HEK293T (cell line): ENCODE measurements around the gene HDAC10.
A peak's percentile ranks its signal among the peaks of the same experiment; 100 is the strongest.

ENCODE experiments used
- CTCF ChIA-PET: fragments of 350-600 bp; formaldehyde crosslinking; extraction: SDS; loops from one replicate; lab custom pipeline; 2021; ENCODE audit warnings: antibody characterized with exemption, inconsistent platforms; lab: Yijun Ruan, JAX
- POLR2A ChIA-PET: fragments of 350-600 bp; formaldehyde crosslinking; extraction: SDS; loops from one replicate; lab custom pipeline; 2020; ENCODE audit warnings: antibody characterized with exemption, inconsistent platforms; lab: Yijun Ruan, JAX
- DNase-seq: peaks from one replicate; pipeline ENCODE4 v3.0.0; 2012; ENCODE audit warnings: mixed read lengths; ENCODE audit errors: extremely low spot score
- ARNT ChIP-seq: fragments of 450-650 bp; IDR thresholded peaks from 2 replicates; pipeline ENCODE4 v1.6.1; 2017; ENCODE audit warnings: mild to moderate bottlenecking
- BHLHE40 ChIP-seq: fragments of 450-650 bp; IDR thresholded peaks from 2 replicates; pipeline ENCODE4 v1.6.1; 2016; ENCODE audit warnings: mild to moderate bottlenecking, moderate library complexity, borderline replicate concordance
- CTBP1 ChIP-seq: fragments of 450-650 bp; IDR thresholded peaks from 2 replicates; pipeline ENCODE4 v1.6.1; 2016; ENCODE audit warnings: borderline replicate concordance
- ELF4 ChIP-seq: fragments of 450-650 bp; IDR thresholded peaks from 2 replicates; pipeline ENCODE4 v1.6.1; 2017; ENCODE audit warnings: antibody characterized with exemption
- FOXA1 ChIP-seq: fragments of 450-650 bp; IDR thresholded peaks from 2 replicates; pipeline ENCODE4 v1.6.1; 2016; ENCODE audit warnings: mild to moderate bottlenecking
- FOXK2 ChIP-seq: fragments of 450-650 bp; IDR thresholded peaks from 2 replicates; pipeline ENCODE4 v1.6.1; 2016; ENCODE audit warnings: mild to moderate bottlenecking
- FOXM1 ChIP-seq: fragments of 450-650 bp; IDR thresholded peaks from 2 replicates; pipeline ENCODE4 v1.6.1; 2017; ENCODE audit warnings: mild to moderate bottlenecking, borderline replicate concordance
- HDGF ChIP-seq: fragments of 450-650 bp; IDR thresholded peaks from 2 replicates; pipeline ENCODE4 v1.6.1; 2017; ENCODE audit warnings: antibody characterized with exemption, borderline replicate concordance
- L3MBTL2 ChIP-seq: fragments of 450-650 bp; conservative IDR thresholded peaks from 2 replicates; pipeline ENCODE4 v1.6.1; 2016; ENCODE audit warnings: mild to moderate bottlenecking
- LEF1 ChIP-seq: fragments of 450-650 bp; IDR thresholded peaks from 2 replicates; pipeline ENCODE4 v1.6.1; 2017; ENCODE audit warnings: mild to moderate bottlenecking, borderline replicate concordance
- NFRKB ChIP-seq: fragments of 450-650 bp; IDR thresholded peaks from 2 replicates; pipeline ENCODE4 v1.6.1; 2016; ENCODE audit warnings: mild to moderate bottlenecking, moderate library complexity
- SP1 ChIP-seq: fragments of 450-650 bp; IDR thresholded peaks from 2 replicates; pipeline ENCODE4 v1.6.1; 2017
- SUZ12 ChIP-seq: fragments of 450-650 bp; IDR thresholded peaks from 2 replicates; pipeline ENCODE4 v1.6.1; 2016; ENCODE audit warnings: mild to moderate bottlenecking
- TARDBP ChIP-seq: fragments of 450-650 bp; IDR thresholded peaks from 2 replicates; pipeline ENCODE4 v1.6.1; 2016
- ZNF384 ChIP-seq: fragments of 450-650 bp; IDR thresholded peaks from 2 replicates; pipeline ENCODE4 v1.6.1; 2016
- TF ChIP-seq, protein P1 (sequence below): fragments of 450-650 bp; IDR thresholded peaks from 2 replicates; pipeline ENCODE4 v1.6.1; 2016

The HDAC10 gene

DNA sequence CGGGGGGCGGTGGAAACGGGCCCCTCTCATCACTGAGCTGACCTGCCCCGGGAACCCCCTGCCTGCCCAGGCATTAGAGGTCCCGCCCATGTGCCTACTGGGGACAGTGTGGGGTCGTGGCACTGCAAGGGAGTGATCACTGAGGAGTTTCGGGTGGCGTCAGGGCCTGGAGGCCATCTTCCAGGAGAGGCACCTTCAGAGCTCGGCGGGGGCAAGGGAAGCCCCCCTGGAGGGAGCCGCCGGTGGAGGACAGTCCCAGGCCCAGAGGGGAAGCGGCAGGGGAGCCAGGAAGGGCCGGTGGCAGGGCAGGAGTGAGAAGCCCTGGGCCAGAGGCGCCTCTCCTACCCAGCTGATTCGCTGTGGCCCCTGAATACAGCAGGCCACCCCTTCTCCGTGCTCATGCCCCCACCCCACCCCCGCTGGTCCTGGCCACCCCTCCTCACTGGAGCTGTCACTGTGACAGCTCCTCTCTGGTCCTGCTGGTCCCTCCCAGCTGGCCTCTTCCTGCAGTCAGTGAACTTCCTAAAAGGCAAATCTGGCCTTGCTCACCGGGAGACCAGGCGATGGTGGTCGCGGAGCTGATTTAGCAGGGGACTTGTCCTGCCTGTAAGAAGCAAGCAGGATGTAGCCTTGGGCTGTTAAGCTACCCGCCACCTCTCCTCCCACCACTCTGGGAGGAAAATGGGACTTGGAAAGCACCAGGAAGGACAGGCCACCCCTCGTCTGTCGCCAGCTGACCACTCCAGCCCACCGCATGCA lies 21.2 kb upstream of the HDAC10 start:
- TF ChIP-seq SP1 (no peak), CTBP1 (no peak), BHLHE40 (no peak), NFRKB (no peak), FOXA1 (no peak), FOXM1 (no peak), TARDBP (no peak), L3MBTL2 (no peak), SUZ12 (no peak), LEF1 (no peak), ZNF384 (no peak), HDGF (no peak), ARNT (no peak), FOXK2 (no peak), ELF4 (no peak)
- TF ChIP-seq, protein P1, sequence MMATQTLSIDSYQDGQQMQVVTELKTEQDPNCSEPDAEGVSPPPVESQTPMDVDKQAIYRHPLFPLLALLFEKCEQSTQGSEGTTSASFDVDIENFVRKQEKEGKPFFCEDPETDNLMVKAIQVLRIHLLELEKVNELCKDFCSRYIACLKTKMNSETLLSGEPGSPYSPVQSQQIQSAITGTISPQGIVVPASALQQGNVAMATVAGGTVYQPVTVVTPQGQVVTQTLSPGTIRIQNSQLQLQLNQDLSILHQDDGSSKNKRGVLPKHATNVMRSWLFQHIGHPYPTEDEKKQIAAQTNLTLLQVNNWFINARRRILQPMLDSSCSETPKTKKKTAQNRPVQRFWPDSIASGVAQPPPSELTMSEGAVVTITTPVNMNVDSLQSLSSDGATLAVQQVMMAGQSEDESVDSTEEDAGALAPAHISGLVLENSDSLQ = no peak
- ChIA-PET CTCF (interaction anchor here (0.5 to 1.7 kb wide), 10 partner anchors 9 to 70 kb away, joined by 3 to 6 read pairs (median 4); partner anchors contain the start of gene HDAC10), POLR2A (interaction anchor here (1.0 to 2.0 kb wide), 11 partner anchors 9 to 253 kb away, joined by 3 to 9 read pairs (median 4); partner anchors contain the start of genes HDAC10, MAPK12, PLXNB2 and SCO2)
- DNase-seq = no peak

DNA sequence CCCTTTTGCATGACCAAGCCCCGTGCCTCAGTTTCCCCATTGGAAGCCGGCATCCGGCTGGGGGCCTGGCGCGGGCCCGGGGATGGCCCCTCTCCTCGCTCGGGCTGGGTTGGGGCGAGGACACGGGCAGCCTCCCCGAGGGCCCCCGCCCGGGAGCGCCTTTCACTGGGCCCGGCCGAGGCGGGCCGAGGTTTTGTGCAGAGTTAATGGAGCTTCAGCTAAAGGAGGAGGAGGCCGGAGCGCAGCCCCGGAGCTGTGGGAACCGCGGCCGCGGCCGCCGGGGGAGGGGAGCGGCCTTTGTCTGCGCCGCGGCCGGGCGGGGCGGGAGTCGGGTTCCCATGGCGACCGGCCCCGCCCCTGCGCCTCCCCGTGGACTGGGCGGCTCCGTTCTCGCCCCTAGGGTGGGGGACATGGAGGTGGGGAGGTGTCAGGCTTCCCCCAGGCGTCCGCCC lies 20.5 kb upstream of the HDAC10 start:
- ChIA-PET POLR2A (interaction anchor here (1.1 to 2.0 kb wide), 9 partner anchors 8 to 254 kb away, joined by 3 to 9 read pairs (median 4); partner anchors contain the start of genes HDAC10, PLXNB2 and SCO2), CTCF (interaction anchor here (0.8 to 1.7 kb wide), 4 partner anchors 8 to 70 kb away, joined by 4 read pairs; no protein-coding TSS in a partner anchor)
- TF ChIP-seq NFRKB = no peak
- TF ChIP-seq TARDBP = no peak
- TF ChIP-seq SP1 = no peak
- TF ChIP-seq CTBP1 = no peak
- no peak for TF ChIP-seq SUZ12
- TF ChIP-seq HDGF = no peak
- no peak for TF ChIP-seq L3MBTL2
- TF ChIP-seq BHLHE40 = no peak
- TF ChIP-seq, protein P1 = no peak
- TF ChIP-seq FOXA1 = no peak
- DNase-seq = peak; percentile 81

DNA sequence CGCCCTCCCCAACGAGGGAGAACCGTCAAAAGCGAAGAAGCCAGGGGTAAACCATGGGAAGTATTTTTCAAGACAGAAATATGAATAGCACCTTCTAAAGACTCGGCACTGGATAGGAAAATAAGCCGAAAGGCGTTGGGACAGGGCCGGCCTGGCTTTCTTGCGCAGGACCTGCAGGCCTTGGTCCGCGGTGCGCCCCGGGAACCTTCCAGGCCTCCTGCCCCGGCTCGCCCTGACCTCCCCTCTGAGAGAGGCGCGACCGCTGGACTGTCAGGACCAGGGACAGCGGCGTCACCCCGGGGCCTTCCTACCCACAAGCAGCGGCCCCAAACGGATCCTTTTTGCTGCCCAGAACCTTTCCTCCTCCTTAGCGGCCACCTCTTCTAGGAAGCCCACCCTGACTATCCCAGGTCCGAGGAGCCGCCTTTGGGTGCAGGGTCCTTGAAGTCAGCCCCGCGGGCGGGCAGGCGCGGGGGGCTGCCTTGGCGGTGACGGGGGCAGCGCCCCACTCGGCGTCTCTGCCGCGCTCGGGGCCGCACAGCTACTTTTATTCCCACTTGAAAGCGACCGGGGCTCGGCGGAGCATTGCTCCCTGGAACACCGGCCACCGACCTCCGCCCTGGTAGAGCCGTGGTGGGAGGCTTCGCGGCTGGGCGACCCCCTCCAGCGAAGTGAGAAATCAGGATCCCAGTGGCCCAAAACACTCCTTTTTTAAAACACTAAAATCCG lies 19.8 kb upstream of the HDAC10 start:
- DNase-seq = peak; percentile 37
- ChIA-PET POLR2A (interaction anchor here (1.3 to 1.7 kb wide), 2 partner anchors 7 to 57 kb away, joined by 3 to 5 read pairs; no protein-coding TSS in a partner anchor), CTCF (interaction anchor here (0.9 to 1.7 kb wide), 3 partner anchors 8 to 71 kb away, joined by 4 read pairs; no protein-coding TSS in a partner anchor)
- no peak for TF ChIP-seq LEF1
- no peak for TF ChIP-seq CTBP1
- no peak for TF ChIP-seq FOXM1

DNA sequence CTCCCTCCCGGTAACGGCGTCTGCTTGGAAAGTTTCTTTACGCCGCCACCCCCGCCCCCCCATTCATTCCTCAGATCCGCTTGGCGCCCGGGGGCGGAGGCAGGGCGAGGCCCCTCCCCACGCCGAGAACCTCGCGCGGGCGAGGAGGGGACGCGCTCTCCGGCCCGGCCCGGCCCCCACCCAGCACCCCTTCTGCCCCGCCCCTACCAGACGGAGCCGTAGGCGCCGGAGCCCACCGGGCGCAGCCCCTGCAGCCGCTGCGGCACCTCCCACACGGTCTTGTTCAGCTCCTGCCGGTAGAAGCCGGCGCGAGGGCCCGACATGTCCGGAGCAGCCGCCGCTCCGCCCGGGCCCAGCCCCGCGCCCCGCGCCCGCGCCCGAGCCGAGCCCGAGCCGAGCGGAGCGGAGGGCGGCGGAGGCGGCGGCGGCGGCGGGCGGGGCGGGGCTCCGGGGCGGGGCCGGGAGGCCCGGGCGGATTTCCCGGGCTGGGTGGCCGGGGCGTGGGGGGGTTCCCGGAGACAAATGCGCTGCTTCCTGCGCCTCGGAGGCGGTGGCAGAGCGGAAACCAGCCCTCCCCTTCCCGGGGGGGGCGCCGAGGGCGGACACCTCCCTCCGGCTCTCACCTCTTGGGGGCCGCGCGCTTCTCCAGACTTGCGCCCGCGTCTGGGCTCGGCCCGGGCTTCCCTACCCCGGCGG lies 19.1 kb upstream of the HDAC10 start, which contains the start of gene MAPK11:
Gene MAPK11 (minus strand): TSS at position 411 of the 696 bp plus-strand sequence. CDS start 88 bp downstream, at position 323.
- CTCF ChIA-PET = no interaction called here
- no peak for DNase-seq
- POLR2A ChIA-PET = no interaction called here
- TF ChIP-seq HDGF = no peak
- TF ChIP-seq TARDBP = no peak

DNA sequence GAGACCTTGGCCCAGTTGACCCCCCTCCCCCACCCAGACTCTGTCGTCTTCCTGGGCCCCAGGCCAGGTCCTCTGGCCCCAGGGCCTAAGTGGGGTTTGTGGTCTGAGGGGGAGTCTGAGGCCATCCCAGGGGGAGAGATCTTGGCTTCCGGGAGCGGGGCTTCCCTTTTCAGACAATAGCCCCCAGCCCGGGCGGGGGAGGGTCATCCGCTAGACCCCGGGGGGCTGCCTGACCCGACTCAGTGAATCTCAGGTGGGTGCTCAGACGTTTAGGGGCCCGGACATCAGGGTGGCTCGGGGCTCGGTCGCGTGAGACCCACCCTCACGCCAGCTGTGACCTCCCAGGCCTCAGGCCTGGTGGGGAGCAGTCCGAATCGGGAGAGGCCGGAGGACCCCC lies 18.5 kb upstream of the HDAC10 start:
- TF ChIP-seq SUZ12 (no peak), HDGF (no peak), ARNT (no peak), FOXA1 (no peak), FOXM1 (no peak), BHLHE40 (no peak)
- TF ChIP-seq, protein P1 = no peak
- CTCF ChIA-PET = no interaction called here
- no peak for DNase-seq
- POLR2A ChIA-PET = no interaction called here
